Activated CD4-positive, alpha-beta T cell treated with anti-CD3 and anti-CD28 coated beads, Interleukin-2, Interleukin-6, amounts not matched to agents 100 ng/mL and 50 ng/mL, durations not matched to agents 16 hours and 8 hours (primary cell): Measurements from ENCODE around the gene HCRTR1.
"Not testable (repeated sequence)": the region's sequence is repeated elsewhere in the genome, so short reads cannot be mapped to it uniquely, and the experiment has no call there.

Experiments used
- DNase-seq: peaks from one replicate; pipeline ENCODE4 v3.0.0-alpha.2; 2020

HCRTR1 gene

DNA sequence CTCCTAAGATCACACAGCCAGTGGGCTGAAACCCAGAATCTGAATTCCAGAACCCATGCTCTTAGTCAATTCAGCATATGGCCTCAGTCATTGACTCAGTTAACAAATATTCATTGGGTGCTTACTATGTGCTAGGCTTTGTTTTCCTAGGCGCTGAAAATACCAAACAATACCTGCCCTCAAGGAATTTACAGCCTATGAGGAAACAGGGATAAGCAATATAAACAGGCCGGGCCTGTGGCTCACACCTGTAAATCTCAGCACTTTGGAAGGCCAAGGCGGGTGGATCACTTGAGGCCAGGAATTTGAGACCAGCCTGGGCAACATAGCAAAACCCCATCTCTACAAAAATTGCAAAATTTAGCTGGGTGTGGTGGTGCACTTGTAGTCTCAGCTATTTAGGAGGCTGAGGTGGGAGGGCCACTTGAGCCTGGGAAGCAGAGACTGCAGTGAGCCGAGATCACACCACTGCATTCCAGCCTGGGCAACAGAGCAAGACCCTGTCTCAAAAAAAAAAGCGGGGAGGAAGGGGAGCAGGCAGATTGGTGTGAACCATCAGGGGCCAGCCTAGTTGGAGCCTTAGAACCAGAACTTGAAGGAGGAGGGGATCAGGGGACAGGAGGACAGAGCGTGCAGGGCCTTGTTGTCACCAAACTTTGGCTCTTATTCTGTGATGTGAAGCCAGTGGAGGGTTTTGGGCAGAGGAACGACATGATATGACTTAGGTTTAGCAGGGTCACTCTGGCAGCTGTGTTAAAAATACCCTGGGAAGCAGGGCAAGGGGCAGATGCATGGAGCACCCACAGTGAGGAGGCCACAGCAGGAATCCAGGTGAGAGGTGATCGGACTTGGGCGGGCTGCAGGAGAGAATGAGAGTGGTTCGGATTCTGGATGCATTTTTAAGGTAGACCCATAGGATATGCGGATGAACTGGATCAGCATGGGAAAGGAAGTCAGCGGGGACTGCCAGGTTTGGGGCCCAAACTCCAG, 35.4 kb upstream of the HCRTR1 start:
- DNase-seq: no peak

DNA sequence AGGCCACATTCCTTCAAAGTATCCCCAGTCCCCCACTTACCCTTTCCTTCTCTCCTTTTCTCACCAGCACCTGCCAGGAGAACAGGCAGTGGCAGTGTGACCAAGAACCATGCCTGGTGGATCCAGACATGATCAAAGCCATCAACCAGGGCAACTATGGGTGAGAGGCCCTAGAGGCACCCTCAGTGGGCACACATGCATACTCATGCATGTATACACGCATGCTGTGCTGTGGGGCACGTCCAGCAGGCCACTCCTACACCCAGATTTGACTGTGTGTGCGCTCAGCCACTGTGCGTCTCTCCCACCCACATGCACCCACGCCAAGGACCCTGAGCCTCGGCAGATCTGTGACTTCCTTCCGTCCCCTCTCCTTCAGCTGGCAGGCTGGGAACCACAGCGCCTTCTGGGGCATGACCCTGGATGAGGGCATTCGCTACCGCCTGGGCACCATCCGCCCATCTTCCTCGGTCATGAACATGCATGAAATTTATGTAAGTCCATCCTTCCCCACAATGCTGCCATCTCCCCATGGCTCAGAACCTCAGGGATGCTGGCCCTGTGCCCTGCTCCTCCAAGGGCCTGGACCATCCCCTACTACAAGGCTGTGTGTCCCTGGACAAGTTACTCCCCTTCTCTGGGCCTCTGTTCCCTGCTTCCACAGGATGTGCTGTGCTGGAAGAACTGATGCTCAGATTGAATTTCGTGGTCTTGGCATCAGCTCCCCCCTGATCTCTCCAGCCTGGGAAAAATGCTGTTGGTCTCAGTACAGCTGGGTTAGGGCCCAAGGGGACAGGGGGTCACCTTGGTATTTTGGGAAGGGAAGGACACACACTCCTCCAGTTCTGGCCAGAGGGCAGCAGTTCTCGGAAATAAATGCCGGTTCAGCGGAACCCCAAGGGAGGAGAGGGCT, 34.2 kb upstream of the HCRTR1 start:
- no peak for DNase-seq

DNA sequence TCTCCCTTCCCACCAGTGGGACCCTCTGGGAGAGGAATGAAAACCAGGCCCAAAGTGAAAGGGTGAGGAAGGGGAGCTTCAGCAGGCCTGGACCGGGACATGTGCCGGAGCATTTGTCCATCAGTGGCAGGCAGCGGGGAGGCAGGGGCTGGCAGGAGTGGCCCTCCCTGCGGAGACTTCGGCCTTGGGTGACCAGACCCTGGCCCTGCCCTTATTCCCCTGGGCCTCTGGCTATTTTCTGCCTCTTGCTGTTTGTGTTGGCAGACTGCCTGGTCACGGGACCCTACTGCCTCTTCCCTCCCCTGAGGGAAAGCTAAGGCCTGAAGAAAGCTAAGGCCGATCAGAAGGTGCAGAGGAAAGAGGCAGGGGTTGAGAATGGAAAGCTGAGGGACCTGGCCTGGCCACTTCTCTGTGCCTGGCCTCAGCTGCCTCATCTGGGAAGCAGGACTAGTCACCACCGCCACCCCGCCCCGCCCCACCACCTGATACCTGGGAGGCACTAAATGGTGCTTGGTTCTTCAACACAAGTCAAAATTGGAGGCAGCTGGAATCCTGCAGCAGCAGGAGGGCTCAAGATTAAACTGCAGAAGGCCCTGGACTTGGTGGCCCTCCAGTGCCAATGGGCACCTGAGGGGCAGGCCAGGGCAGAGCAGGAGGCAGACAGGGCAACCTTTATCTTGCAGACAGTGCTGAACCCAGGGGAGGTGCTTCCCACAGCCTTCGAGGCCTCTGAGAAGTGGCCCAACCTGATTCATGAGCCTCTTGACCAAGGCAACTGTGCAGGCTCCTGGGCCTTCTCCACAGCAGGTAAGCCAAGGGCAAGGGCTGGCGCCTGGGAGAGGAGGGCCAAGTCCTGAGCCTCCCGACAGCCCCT, 33.3 kb upstream of the HCRTR1 start:
- no peak for DNase-seq

DNA sequence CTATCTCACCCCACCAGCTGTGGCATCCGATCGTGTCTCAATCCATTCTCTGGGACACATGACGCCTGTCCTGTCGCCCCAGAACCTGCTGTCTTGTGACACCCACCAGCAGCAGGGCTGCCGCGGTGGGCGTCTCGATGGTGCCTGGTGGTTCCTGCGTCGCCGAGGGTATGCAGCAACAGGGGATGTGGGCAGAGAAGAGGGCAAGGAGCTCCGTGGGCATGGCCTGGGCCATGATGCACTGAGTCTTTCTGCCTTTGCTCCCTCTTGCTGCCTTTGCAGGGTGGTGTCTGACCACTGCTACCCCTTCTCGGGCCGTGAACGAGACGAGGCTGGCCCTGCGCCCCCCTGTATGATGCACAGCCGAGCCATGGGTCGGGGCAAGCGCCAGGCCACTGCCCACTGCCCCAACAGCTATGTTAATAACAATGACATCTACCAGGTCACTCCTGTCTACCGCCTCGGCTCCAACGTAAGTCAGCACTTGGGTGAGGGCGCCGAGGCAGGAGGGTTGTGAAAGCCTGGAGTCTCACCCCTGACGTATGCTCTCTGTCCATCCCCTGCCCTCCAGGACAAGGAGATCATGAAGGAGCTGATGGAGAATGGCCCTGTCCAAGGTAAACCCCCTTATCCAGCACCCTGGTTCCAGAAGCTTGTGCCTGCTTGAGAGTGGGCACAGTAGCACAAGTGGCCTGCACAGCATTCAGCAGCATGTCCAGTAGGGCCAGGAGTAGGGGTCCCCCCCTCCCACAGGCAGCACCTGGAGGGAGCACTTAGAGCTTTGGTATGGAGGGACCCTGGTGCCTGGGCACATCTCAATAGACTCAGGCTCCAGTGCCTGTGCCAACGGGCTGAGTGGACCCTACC, 32.4 kb upstream of the HCRTR1 start:
- no peak for DNase-seq

DNA sequence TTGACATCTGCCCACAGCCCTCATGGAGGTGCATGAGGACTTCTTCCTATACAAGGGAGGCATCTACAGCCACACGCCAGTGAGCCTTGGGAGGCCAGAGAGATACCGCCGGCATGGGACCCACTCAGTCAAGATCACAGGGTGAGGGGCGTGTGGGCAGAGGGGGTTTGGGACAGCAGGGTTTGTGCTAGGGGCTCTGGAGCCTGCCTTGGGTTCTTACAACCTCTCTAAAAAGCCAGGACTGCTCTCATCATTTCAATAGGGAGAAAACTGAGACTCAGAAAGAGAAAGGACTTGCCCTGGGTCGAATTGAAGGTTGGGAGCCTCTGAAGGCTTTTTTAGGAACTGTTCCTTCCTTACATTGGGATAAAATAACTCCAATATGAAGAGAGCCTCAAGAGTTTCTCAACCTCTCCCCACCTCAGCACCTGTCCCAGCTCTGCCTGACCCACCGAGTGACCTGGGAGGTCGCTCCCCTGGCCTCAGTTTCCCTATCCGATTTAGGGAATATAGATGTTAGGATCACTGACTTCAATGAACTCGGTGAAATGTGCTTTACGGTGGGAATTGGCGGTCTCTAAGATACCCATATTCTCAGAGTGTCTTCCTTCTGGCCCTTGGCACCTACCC, 31.6 kb upstream of the HCRTR1 start:
- DNase-seq: no peak

DNA sequence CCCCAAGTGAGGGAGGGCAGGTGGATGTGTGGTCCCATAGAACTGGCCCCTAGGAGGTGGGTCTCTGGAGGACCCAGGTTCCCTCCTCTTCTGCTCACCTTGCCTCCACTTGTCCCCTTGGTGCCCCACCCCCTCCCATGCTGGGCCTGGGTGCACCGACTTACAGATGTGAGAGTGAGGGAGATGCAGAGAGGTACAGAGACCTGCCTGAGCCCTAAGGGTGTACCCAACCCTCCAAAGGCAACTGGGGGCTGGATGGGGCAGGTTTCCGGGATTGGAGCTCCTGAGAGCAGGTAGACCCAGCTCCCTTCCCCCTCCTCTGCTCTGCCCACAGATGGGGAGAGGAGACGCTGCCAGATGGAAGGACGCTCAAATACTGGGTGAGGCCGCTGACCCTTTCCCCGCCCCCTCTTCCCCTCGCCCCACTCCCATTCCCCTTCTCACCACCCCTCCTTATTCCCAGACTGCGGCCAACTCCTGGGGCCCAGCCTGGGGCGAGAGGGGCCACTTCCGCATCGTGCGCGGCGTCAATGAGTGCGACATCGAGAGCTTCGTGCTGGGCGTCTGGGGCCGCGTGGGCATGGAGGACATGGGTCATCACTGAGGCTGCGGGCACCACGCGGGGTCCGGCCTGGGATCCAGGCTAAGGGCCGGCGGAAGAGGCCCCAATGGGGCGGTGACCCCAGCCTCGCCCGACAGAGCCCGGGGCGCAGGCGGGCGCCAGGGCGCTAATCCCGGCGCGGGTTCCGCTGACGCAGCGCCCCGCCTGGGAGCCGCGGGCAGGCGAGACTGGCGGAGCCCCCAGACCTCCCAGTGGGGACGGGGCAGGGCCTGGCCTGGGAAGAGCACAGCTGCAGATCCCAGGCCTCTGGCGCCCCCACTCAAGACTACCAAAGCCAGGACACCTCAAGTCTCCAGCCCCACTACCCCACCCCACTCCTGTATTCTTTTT, 30.8 kb upstream of the HCRTR1 start:
- DNase-seq: no peak

DNA sequence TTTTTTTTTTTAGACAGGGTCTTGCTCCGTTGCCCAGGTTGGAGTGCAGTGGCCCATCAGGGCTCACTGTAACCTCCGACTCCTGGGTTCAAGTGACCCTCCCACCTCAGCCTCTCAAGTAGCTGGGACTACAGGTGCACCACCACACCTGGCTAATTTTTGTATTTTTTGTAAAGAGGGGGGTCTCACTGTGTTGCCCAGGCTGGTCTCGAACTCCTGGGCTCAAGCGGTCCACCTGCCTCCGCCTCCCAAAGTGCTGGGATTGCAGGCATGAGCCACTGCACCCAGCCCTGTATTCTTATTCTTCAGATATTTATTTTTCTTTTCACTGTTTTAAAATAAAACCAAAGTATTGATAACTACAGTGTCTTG, 30.2 kb upstream of the HCRTR1 start:
- not testable (repeated sequence) for DNase-seq

DNA sequence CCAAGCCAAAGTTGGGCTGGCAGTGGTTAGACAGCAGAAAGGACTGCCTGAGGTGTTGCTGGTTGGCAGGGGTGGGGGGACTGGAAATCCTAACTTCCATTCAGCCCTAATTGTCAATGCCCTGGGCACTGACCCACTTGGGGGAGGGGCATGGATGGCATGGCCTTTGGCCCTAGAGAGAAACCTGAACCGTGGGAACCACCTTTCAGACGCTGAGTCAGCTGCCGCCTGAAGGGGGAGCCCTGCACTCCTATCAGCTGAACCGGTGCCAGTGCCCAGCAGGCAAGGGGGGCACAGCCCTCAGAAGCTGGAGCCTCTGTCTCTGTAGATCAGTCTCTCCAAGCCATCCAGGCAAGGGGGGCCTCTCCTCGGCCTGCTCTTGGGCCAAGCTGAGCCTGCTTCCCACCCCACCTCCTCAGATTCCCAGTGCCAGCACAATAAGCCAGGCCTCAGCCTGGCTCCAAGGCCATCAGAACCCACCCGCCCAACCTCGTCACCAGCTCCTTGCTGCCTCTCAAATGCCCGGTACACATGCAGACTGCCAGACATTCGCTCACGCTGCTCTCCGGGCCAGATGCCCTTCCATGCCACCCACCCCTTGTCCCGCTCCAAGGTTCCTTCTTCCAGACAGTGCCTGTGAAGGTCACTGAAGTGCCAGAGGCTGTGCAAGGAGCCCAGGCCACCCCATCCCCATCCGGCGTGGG, 29.6 kb upstream of the HCRTR1 start:
- DNase-seq: peak; percentile 61

DNA sequence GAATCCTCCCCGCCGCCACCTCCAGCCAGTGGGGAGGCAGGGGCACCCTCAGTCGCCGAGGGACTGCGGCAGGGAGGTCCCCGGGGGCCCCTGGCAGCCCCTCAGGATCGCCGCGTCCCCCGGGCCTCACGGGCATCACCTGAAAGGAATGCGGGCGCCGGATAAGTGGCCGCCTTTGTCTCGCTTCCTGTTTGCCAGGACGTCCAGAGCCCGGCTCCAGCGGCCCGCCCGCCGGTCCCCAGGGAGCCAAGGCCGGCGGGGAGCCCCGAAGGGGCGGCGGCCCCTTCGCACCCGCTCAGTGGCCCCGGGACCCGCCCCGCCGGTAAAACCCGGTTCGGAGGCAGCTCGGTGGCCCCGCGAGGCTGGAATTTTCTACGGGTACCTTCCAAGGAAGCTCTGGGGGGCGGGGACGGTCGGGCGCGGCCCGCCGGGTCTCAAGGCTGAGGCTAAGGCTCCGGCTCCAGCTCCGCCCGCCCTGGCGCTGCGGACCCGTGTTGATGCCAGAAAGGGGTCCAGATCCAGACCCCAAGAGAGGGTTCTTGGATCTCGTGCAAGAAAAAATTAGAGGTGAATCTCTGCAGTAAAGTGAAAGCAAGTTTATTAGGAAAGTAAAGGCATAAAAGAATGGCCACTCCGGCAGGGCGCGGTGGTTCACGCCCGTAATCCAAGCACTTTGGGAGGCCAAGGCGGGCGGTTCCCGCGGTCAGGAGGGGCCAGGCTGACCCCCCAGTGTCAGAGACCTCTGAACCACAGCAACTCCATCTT, 28.6 kb upstream of the HCRTR1 start:
- no peak for DNase-seq

DNA sequence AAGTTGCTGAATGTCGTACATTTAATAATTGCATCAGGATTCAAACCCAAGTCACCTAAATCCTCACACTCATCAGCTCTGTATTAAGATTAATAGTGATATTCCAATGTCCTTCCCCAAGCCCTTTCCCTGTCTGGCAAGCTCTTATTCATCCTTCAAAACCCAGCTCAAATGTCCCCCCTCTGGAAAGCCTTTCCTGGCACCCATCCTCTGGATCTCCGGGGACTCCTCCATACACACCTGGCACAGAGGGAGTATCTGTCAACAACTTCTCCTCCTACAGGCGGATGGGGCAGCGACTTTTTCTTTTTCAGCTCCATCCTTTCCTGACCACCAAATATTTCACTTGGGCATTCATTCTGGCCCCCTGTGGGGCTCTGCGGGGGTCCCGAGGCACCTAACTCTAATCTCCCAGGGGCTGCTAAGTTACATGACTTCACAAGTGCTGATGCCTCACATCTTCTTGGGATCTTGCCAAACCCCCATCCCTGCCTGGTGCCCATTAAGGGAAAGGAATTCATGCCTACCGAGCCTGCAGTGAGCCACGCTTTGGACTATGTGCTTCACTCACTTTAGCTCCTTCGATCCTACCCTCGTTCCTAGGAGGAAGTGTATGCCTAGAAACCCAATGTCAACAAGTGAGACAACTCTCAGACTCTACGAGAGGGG, 25.9 kb upstream of the HCRTR1 start:
- no peak for DNase-seq

DNA sequence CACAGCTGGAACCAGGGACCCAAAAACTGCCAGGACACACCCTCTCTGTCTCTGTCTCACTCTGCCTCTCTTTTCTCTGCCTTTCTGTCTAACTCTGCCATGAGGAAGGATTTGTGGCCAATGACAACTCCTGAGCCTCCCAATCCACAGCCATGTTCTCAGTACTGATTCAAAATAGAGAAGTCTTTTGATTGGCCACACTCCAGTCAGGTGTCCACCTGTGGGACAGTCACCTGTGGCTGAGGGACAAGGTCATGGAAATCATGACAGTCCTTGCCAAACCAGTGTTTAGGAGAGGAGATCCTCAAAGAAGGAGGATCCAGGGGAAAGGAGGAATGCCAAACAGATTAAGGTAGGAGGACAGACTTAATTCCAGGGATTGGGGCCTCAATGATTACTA, 25.4 kb upstream of the HCRTR1 start:
- DNase-seq: no peak

DNA sequence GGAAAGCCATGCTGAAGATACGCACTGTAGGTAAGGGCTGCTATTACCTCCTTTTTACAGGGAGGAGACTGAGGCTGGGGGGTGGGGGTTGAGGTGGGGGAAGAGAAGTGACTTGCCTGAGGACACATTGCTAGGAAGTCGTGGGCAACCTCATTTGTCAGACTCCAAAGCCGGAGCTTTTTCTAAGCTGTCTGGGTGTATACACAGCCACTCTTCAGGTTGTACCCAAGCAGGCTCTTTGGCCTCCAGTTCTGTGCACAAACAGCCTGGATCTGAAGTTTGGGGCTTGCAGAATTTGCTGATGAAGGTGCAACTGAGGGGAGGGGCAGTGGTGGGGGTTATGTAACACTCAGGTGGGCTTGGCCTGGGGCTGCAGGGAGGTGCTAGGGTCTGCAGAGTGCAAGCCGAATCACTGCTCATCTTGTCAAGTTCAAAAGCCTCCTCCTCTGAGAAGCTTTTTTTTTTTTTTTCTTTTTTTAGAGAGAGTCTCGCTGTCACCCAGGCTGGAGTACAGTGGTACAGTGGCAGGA, 24.3 kb upstream of the HCRTR1 start:
- no peak for DNase-seq

DNA sequence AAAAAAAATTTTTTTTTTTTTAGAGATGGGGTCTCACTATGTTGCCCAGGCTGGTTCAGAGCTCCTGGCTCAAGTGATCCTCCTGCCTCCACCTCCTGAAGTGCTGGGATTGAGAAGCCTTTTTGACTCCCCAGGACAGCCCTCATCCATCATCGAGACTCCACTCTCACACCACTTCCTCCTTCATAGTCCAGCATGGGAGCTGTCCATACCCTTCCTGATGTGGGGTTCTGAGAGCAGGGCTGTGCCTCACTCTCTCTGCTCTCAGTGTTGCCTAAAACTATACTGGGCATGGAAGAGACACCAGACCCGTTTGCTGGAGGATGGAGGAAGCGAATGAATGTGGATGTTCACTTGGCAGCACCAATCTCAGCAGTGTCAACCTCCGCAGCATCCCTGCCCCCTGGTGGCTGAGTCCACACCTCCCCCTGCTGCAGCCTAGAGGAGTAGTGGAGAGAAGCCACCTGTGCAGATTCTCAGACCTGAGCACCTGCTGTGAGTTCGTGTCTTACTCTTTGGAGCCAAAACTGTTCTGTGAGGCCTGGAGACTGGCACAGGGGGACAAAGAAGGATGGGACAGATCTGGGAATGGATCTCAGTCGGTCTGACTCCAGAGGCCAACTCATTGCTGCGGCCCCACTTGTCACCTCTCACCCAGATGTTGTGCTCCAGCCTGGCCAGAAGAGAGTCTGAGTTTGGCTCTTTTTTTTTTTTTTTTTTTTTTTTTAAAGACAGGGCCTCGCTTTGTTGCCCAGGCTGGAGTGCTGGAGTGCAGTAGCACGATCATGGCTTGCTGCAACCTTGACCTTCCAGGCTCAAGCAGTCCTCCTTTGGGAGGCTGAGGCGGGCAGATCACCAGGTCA, 23.5 kb upstream of the HCRTR1 start:
- DNase-seq: peak; percentile 84

DNA sequence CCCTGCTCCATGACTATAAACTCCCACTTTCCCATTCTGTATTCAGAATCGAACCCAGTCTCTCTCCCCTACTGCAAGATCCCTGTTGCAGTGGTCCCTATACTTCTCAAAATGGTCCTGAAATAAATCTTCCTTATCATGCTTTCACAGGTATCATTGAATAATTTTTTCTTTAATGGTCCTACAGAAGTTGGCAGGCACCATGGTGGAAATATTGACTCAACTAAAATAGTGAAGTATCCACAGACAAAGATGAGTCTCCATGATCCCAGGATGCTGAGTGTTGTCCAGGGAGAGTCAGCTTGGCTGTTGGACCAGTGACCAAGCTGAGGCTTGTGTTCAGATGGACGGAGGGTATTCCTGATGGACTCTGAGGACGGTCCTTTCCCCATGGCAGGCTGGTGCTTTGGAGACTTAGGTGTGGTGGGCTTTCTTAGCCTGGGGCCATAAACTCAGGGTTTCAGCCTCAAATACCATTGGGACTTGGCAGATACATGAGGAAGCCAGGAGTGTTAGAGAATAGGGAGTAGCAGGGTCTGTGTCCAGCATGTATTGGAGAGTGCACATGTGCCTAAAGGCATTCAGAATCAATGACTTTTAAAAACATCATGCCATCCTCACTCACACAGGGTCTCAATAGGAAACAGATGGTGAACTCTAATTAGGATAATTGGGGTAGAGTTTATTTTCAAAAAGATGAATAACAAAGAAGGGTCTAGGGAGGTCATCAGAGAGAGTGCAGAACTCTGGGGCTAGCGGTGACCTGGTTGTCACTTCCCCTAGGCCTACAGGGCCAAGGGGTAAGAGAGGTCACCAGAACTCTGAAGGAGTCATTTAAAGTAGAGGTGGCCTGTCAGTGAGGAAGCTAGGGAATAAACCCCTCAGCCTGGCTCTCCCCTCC, 21.4 kb upstream of the HCRTR1 start:
- no peak for DNase-seq

DNA sequence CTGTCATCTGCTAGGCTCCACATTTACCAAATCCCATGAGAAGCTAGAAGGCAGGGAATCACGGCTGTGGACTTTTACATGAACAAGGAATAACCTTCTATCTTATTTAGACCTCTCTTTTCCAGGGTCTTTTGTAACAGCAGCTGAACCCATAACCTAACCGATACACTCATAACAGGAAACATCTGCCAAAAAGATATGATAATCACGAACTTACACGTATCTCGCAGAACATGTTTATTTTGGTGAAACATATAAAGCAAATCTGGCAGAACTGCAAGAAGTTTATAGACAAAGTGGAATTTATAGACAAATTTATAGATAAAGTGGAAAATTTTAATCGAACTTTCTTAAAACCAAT, 20.8 kb upstream of the HCRTR1 start:
- no peak for DNase-seq

DNA sequence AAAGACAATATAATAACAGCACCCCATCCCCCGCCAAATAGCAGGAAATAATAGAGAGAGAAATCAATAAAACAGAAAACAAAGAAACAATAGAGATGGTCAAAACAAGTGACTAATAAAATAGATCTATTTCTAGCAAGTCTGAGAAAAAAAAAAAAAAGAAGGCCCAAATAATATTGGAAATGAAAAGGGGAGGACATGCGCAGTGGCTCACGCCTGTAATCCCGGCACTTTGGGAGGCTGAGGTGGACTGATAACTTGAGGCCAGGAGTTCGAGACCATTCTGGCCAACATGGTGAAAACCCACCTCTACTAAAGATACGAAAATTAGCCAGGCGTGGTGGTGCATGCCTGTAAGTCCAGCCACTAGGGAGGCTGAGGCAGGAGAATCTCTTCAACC, 18.5 kb upstream of the HCRTR1 start:
- no peak for DNase-seq
